Small intestine (tissue), 16 donors: Measurements from ENCODE around the gene MSTN. TPM values are rescaled to one million over a fixed set of nuclear protein-coding genes. Genes with fewer than 3 reads are reported as not detected.
A peak's percentile ranks its signal among the peaks of the same experiment; 100 is the strongest.

Experiments
- DNase-seq, 2 donors: peaks; one replicate each; pipeline versions ENCODE4 v3.0.0 to v3.0.0-alpha.2; 2013
- FAIRE-seq: peaks from 2 replicates; lab custom pipeline; 2012; peaks lifted over from hg19 to GRCh38; lab: Jason Lieb, UNC
- H3K27ac ChIP-seq, 3 donors: one replicate each; pipeline ENCODE4 v1.5.1; 2013; ENCODE audit warnings: low read length in 2 of 3, mild to moderate bottlenecking in 2 of 3, control low read depth in 1 of 3, inconsistent platforms in 1 of 3, low read depth in 1 of 3, moderate library complexity in 1 of 3
- H3K27me3 ChIP-seq, 3 donors: one replicate each; pipeline ENCODE4 v1.6.1; 2013; ENCODE audit warnings: low read length in 3 of 3, inconsistent platforms in 1 of 3; ENCODE audit not compliant: control insufficient read depth in 3 of 3, insufficient read depth in 3 of 3
- H3K36me3 ChIP-seq, 3 donors: one replicate each; pipeline ENCODE4 v1.6.1; 2013; ENCODE audit warnings: low read length in 3 of 3, inconsistent platforms in 1 of 3, low read depth in 1 of 3, mild to moderate bottlenecking in 1 of 3, moderate library complexity in 1 of 3; ENCODE audit not compliant: control insufficient read depth in 3 of 3, insufficient read depth in 2 of 3
- H3K4me1 ChIP-seq, 3 donors: one replicate each; pipeline ENCODE4 v1.6.1; 2013; ENCODE audit warnings: low read length in 2 of 3, inconsistent platforms in 1 of 3, low read depth in 1 of 3, mild to moderate bottlenecking in 1 of 3, moderate library complexity in 1 of 3; ENCODE audit not compliant: control insufficient read depth in 3 of 3, insufficient read depth in 2 of 3
- H3K4me3 ChIP-seq, 3 donors: one replicate each; pipeline ENCODE4 v1.5.1; 2013; ENCODE audit warnings: low read length in 3 of 3, control low read depth in 1 of 3, inconsistent platforms in 1 of 3, low read depth in 1 of 3, mild to moderate bottlenecking in 1 of 3, moderate library complexity in 1 of 3
- H3K9me3 ChIP-seq, 2 donors: one replicate each; pipeline ENCODE4 v1.6.1; 2013; ENCODE audit warnings: low read depth in 1 of 2, low read length in 1 of 2; ENCODE audit not compliant: control insufficient read depth in 2 of 2, insufficient read depth in 1 of 2
- WGBS, 3 donors: extraction: QIAGEN DNeasy Blood & Tissue Kit; methylation state at CpG; one replicate each; pipeline ENCODE4 v1.1.7; 2013; 5-methylcytosine and 5-hydroxymethylcytosine counted together
- long read RNA-seq, 10 donors: transcript quantifications; one replicate each; lab custom pipeline, GENCODE V29; 2026
- polyA plus RNA-seq, 4 donors: library from polyadenylated mRNA; stranded (reverse) in 3 of 4; unstranded in 1 of 4; fragments of 200-250 nt in 3 of 4; fragments of 120-200 nt in 1 of 4; gene quantifications; one replicate each; pipeline versions ENCODE4 v1.2.1 to v1.2.3, GENCODE V29; 2013
- donor health status: healthy with polysubstance abuse.
- donor health status: control.
- donor health status: control.
- donor health status: Bipolar disorder and iron deficiency.
- donor health status: healthy.

Gene MSTN
- under 1 TPM in 2 of 4 donors, not detected in 2; 0.16 to 0.50 TPM for polyA plus RNA-seq
- long read RNA-seq, donor 1, result 0 reads
- long read RNA-seq, donor 2, result 0 reads
- long read RNA-seq, donor 3, result 0 reads
- long read RNA-seq, donor 4, result 0 reads
- long read RNA-seq, donor 5, result 0 reads
- long read RNA-seq, donor 6, result 0 reads
- long read RNA-seq, donor 7, result 0 reads
- long read RNA-seq, donor 8, partial matches to known transcripts, result 0 of 1 reads
- long read RNA-seq, donor 8, other reads (novel, unspliced or antisense), result 0 of 1 reads
- long read RNA-seq, donor 9, result 0 reads
- long read RNA-seq, donor 10, partial matches to known transcripts, result 0 of 2 reads
- long read RNA-seq, donor 10, other reads (novel, unspliced or antisense), result 0 of 2 reads

DNA sequence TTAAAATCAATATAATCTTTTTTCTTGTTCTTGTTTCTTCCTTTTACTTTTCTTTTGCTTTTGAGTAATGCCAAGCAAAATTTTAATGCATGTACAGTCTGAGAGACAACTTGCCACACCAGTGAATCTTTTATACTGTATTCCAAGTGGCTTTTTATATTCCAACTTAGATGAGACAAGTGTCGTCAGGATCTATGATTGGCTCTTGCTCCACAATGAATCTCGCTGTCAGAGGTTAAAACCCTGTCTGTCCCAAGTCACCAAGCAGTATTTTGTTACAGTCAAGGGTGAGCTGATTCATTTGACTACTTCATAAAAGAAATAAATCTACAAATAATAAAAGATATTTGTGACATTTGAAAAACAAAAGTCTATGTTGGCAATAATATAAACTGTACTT, at the start of gene MSTN:
Gene MSTN, minus strand, starts transcription at position 129 of the 400 bp plus-strand sequence. CDS start 133 bp downstream, outside the sequence.
- H3K27me3 ChIP-seq, result no peaks in the 10 kb centered on the region

DNA sequence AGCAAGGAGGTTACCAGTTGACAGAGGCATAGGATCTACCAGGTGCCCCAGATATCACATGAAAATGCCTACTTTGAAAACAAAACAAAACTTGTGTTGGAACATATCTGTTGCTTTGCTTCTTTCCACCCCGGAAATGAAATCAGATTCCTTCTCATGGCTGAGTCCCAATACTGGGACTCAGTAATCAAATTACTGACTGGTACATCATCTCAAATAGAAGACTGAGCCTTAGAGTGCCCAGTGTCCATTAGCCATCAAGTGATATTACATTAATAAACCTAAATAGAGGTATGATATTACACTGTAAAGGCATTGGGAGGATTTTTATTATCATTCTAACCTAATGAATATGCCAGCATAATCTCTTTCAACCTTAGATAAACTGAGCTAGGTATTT, 48.6 kb upstream of the MSTN start:
- Histone ChIP-seq H3K27ac (no peak overlapping the region), H3K4me3 (no peak overlapping the region), H3K27me3 (no peaks in the 10 kb centered on the region), H3K9me3 (peaks cover 0 to 1% of the 10 kb centered on the region in 2 donors), H3K4me1 (no peaks in the 10 kb centered on the region), H3K36me3 (no peaks in the 10 kb centered on the region)
- WGBS, 3 donors, result 79 to 94% (median 79%) methylated on average over 1 of the region's 1 CpG
- FAIRE-seq, result no peak
- no peak for DNase-seq

More for the DNA sequence above, at the start of gene MSTN:
- WGBS, 3 donors, result 75 to 88% (median 84%) methylated on average over 2 of the region's 2 CpGs
- H3K9me3 ChIP-seq, result no peaks in the 10 kb centered on the region
- DNase-seq (no peak), FAIRE-seq (no peak)
- no peak within 1 kb of the TSS for H3K27ac ChIP-seq
- peak within 1 kb of the TSS in 1 of 3 donors; percentile 5 for H3K4me3 ChIP-seq
- no peaks in the 10 kb centered on the region for H3K36me3 ChIP-seq
- H3K4me1 ChIP-seq, result no peaks in the 10 kb centered on the region

DNA sequence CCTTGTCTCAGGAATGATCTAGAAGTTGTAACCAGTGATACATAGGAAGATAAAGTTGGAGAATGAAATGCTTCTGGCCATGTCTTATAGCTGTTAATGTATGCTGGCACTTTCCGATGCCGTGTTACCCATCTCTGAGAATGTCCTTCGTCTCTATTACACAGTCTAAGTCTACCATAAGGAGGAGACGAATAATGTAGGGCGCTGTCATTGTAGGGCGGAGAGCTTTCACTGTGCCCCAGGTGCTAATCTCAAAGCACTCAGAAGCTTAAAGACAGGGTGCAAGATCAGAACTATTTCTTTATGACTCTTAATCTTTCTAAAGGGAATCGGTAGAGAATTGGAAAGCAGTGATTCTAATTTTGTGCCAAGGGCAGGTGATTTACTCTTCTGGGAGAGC, 48.2 kb upstream of the MSTN start:
- Histone ChIP-seq H3K9me3 (no peaks in the 10 kb centered on the region), H3K27me3 (no peaks in the 10 kb centered on the region), H3K4me1 (no peaks in the 10 kb centered on the region), H3K27ac (no peak overlapping the region), H3K4me3 (no peak overlapping the region), H3K36me3 (no peaks in the 10 kb centered on the region)
- DNase-seq (no peak), FAIRE-seq (no peak)
- WGBS, 3 donors, result 90 to 94% (median 94%) methylated on average over 7 of the region's 7 CpGs

DNA sequence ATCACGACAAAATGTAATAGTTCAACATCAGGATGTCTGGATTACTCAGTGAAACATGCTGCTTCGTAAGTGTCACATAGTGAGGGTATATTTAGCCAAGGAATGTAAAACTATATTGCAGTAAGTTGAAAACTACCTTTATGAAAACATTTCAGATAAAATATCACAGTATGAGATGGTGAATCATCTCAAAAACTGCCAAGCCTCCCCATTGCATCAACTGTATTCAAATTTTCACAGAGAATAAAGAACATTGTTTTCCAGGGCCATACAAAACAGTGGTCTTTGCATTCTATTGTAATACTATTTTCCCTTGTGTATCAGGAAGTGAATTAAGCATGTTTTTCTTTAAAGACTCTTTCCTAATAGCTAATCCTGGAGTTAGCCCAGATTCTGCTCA, 47.6 kb upstream of the MSTN start:
- Histone ChIP-seq H3K27ac (no peak overlapping the region), H3K4me1 (no peaks in the 10 kb centered on the region), H3K9me3 (no peaks in the 10 kb centered on the region), H3K27me3 (no peaks in the 10 kb centered on the region), H3K36me3 (no peaks in the 10 kb centered on the region), H3K4me3 (no peak overlapping the region)
- no peak for FAIRE-seq
- DNase-seq, result no peak
- WGBS, 3 donors, result 86 to 93% (median 88%) methylated on average over 2 of the region's 2 CpGs

DNA sequence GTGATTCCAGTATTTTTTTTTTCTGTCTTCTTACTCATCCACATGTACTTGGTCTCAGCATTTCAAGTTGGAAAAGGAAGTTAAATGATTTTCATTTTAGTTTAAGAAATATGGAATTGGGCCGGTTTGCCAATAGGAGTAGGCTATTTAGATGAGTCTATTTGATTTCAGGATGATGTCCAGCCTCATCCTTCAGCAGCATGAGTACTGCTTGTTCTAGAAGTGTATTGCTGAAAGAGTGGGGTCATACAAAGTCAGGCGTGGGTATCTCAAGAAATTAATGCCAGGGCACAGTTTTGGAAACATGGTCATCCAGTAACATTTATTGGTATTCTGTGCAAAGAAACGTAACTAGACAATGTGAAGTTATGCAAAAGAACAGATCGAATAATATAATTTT, 44.9 kb upstream of the MSTN start:
- Histone ChIP-seq H3K36me3 (no peaks in the 10 kb centered on the region), H3K4me3 (no peak overlapping the region), H3K27ac (no peak overlapping the region), H3K27me3 (no peaks in the 10 kb centered on the region), H3K4me1 (no peaks in the 10 kb centered on the region), H3K9me3 (no peaks in the 10 kb centered on the region)
- FAIRE-seq, result no peak
- 72 to 92% (median 83%) methylated on average over 4 of the region's 4 CpGs for WGBS, 3 donors
- DNase-seq, result no peak

DNA sequence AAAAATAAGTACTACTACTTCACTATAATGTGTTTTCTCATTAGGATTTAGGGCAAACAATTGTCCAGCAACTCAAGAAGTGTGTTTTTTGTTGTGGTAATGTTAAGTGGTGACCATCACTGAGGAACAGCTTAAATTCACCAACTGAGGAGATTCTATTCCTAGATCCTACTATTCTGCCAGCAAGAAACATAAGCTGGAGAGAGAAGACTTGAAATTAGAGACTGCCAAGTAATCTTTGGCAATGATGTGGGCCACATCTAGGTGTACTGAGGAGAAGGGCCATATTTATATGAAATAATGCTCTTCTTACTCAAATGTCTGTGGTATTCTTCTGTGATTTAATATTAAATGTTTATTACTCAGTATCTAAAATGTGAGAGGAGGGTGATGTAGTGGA, 44.3 kb upstream of the MSTN start:
- no peaks in the 10 kb centered on the region for H3K27me3 ChIP-seq
- FAIRE-seq (no peak), DNase-seq (no peak)
- H3K4me3 ChIP-seq, result no peak overlapping the region
- H3K9me3 ChIP-seq, result no peaks in the 10 kb centered on the region
- no peaks in the 10 kb centered on the region for H3K4me1 ChIP-seq
- H3K27ac ChIP-seq, result no peak overlapping the region
- H3K36me3 ChIP-seq, result no peaks in the 10 kb centered on the region

DNA sequence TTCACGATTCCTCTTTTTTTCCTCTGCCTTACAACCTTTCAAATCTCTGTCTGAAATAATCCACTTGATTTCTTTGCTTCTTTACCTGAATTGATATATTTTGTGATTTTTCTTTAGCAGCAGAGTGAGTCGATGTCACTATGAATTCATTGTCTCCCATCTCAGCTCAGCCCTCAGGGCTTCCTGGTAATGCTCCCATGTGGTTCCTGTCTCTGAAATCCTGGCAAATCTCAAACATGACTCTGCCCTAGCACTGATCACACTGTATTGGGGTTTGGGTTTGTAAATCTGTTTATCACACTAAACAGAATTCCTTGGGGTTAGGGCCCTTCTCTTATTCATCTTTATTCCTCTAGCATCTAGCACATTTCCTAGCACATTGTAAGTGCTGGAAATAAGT, 43.0 kb upstream of the MSTN start:
- Histone ChIP-seq H3K36me3 (no peaks in the 10 kb centered on the region), H3K27me3 (no peaks in the 10 kb centered on the region), H3K4me1 (peaks cover 0 to 8% (median 0%) of the 10 kb centered on the region in 3 donors), H3K4me3 (no peak overlapping the region), H3K9me3 (no peaks in the 10 kb centered on the region), H3K27ac (no peak overlapping the region)
- WGBS, 3 donors, result 79 to 90% (median 81%) methylated on average over 2 of the region's 2 CpGs
- FAIRE-seq, result no peak
- DNase-seq, result no peak

DNA sequence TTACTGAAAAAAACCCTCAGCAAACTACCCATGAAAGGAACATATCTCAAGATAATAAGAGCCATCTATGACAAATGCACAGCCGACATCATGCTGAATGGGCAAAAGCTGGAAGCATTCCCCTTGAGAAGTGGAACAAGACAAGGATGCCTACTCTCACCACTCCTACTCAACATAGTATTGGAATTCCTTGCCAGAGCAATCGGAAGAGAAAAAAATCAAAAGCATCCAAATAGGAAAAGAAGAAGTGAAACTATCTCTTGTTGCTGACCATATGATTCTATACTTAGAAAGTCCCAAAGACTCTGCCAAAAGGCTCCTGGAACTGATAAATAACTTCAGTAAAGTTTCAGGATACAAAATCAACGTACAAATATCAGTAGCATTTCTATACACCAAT, 40.6 kb upstream of the MSTN start:
- Histone ChIP-seq H3K4me3 (no peak overlapping the region), H3K27me3 (no peaks in the 10 kb centered on the region), H3K9me3 (peaks cover 0 to 4% of the 10 kb centered on the region in 2 donors), H3K4me1 (peaks cover 0 to 19% (median 2%) of the 10 kb centered on the region in 3 donors), H3K36me3 (no peaks in the 10 kb centered on the region), H3K27ac (no peak overlapping the region)
- 79 to 85% (median 85%) methylated on average over 3 of the region's 3 CpGs for WGBS, 3 donors
- no peak for FAIRE-seq
- DNase-seq, result no peak
